Adrenal gland (tissue), 5 donors: Measurements from ENCODE around the gene SLC35E2B.

Source experiments
- POLR2A ChIP-seq, 2 donors: fragments of 450-650 bp; IDR thresholded peaks; one replicate each; pipeline ENCODE4 v1.6.1; 2017; ENCODE audit warnings: antibody characterized with exemption in 2 of 2, mild to moderate bottlenecking in 2 of 2, moderate library complexity in 1 of 2
- TF ChIP-seq, protein P1 (sequence below), 6 experiments: fragments of 450-650 bp in 4 of 6; fragments of 200-600 bp in 2 of 6; sonication (generic) in 1 of 6; IDR thresholded peaks; 1 replicate in 5 of 6; 2 replicates in 1 of 6; pipeline versions ENCODE4 v1.5.1 to v1.8.0; 2016 to 2021; ENCODE audit warnings: antibody characterized with exemption in 6 of 6, mild to moderate bottlenecking in 2 of 6, moderate library complexity in 1 of 6
- donor health status: DM: no; HTN: no; CAD: no.

DNA sequence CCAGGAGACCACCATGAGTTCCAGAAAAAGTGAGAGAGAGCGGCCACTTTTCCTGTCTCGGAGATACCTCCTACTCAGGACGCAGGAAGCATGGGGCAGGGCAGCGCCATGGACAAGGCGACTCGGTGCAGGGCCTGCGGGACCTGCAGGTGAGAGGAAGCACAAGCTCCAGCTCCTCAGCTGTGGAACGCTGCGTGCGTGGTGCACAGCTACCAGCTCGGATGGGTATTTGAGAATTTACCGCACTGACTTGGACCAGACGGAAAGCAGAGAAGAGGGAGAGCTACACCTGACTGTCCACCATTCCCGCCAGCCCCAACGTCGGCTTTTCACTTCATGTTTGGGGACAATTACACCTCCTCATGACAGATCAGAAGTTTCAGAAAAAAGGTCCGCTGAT, 39.8 kb upstream of the SLC35E2B start:
- TF ChIP-seq, protein P1, sequence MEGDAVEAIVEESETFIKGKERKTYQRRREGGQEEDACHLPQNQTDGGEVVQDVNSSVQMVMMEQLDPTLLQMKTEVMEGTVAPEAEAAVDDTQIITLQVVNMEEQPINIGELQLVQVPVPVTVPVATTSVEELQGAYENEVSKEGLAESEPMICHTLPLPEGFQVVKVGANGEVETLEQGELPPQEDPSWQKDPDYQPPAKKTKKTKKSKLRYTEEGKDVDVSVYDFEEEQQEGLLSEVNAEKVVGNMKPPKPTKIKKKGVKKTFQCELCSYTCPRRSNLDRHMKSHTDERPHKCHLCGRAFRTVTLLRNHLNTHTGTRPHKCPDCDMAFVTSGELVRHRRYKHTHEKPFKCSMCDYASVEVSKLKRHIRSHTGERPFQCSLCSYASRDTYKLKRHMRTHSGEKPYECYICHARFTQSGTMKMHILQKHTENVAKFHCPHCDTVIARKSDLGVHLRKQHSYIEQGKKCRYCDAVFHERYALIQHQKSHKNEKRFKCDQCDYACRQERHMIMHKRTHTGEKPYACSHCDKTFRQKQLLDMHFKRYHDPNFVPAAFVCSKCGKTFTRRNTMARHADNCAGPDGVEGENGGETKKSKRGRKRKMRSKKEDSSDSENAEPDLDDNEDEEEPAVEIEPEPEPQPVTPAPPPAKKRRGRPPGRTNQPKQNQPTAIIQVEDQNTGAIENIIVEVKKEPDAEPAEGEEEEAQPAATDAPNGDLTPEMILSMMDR (IDR thresholded peaks at IDR 0.05), result no peak
- no peak for TF ChIP-seq POLR2A (IDR thresholded peaks at IDR 0.05)
